PC-9 (cell line): Measurements from ENCODE around the gene FOS. TPM values are rescaled to one million over a fixed set of nuclear protein-coding genes. Genes with fewer than 3 reads are reported as not detected.
A peak's percentile ranks its signal among the peaks of the same experiment; 100 is the strongest.

ENCODE experiments used
- Bru-seq: library from RNA; stranded (reverse); fragments of 400-500 nt; gene quantifications from one replicate; lab custom pipeline; 2021; lab: Mats Ljungman, UMichigan
- BruChase-seq, 2 experiments: library from RNA; stranded (reverse); fragments of 400-500 nt; gene quantifications; one replicate each; lab custom pipeline; 2021; lab: Mats Ljungman, UMichigan
- BruUV-seq: library from RNA; stranded (reverse); fragments of 400-500 nt; replicated peaks from 2 replicates; lab custom pipeline; 2021; lab: Mats Ljungman, UMichigan
- CTCF ChIA-PET: fragments of 300-600 bp; sonication (Branson Sonifier 250); formaldehyde crosslinking; loops from one replicate; lab custom pipeline; 2022; ENCODE audit warnings: antibody characterized with exemption; lab: Charles Lee
- POLR2A ChIA-PET: fragments of 300-600 bp; sonication (Branson Sonifier 250); formaldehyde crosslinking; loops from one replicate; lab custom pipeline; 2022; ENCODE audit warnings: antibody characterized with exemption; ENCODE audit not compliant: unreplicated experiment; lab: Charles Lee
- DNase-seq, 2 experiments: peaks; one replicate each; pipeline versions ENCODE4 v3.0.0 to v3.0.0-alpha.2; 2015 to 2022; ENCODE audit warnings: mixed read lengths in 1 of 2
- H2AFZ ChIP-seq: fragments of 200-600 bp; sonication (generic); 2 replicates; pipeline ENCODE4 v1.8.1; 2017; ENCODE audit warnings: antibody characterized with exemption
- H3F3A ChIP-seq: fragments of 200-600 bp; sonication (generic); 2 replicates; pipeline ENCODE4 v1.8.1; 2017; ENCODE audit warnings: antibody characterized with exemption, mild to moderate bottlenecking, low read depth; ENCODE audit not compliant: insufficient read depth
- H3K27ac ChIP-seq: fragments of 200-600 bp; sonication (generic); 2 replicates; pipeline ENCODE4 v1.6.1; 2016; ENCODE audit warnings: mixed run types
- H3K27me3 ChIP-seq: fragments of 200-600 bp; sonication (generic); 2 replicates; pipeline ENCODE4 v1.6.1; 2016; ENCODE audit warnings: low read depth, mixed run types; ENCODE audit not compliant: insufficient read depth
- H3K36me3 ChIP-seq: fragments of 200-600 bp; sonication (generic); 2 replicates; pipeline ENCODE4 v1.6.1; 2016; ENCODE audit warnings: low read depth, mixed run types
- H3K4me1 ChIP-seq: fragments of 200-600 bp; sonication (generic); replicated peaks from 2 replicates; pipeline ENCODE4 v1.6.1; 2016; ENCODE audit warnings: mixed run types; ENCODE audit not compliant: insufficient read depth
- H3K4me2 ChIP-seq: fragments of 200-600 bp; sonication (generic); 2 replicates; pipeline ENCODE4 v1.6.1; 2017; ENCODE audit warnings: mixed run types
- H3K4me3 ChIP-seq: fragments of 200-600 bp; sonication (generic); 2 replicates; pipeline ENCODE4 v1.6.1; 2016; ENCODE audit warnings: mixed run types
- H3K79me2 ChIP-seq: fragments of 200-600 bp; sonication (generic); 2 replicates; pipeline ENCODE4 v1.6.1; 2017; ENCODE audit warnings: low read depth, mixed run types
- H3K9me2 ChIP-seq: fragments of 200-600 bp; sonication (generic); 2 replicates; pipeline ENCODE4 v1.8.1; 2017; ENCODE audit warnings: mild to moderate bottlenecking; ENCODE audit not compliant: insufficient read depth
- H3K9me3 ChIP-seq: fragments of 200-600 bp; sonication (generic); 2 replicates; pipeline ENCODE4 v1.8.1; 2016; ENCODE audit warnings: low read depth; ENCODE audit not compliant: insufficient read depth
- H4K20me1 ChIP-seq: fragments of 200-600 bp; sonication (generic); 2 replicates; pipeline ENCODE4 v1.8.1; 2017; ENCODE audit not compliant: insufficient read depth
- CTCF ChIP-seq: fragments of 200-600 bp; sonication (generic); conservative IDR thresholded peaks from 2 replicates; pipeline ENCODE4 v1.6.1; 2017; ENCODE audit warnings: mixed run types, antibody characterized with exemption, mild to moderate bottlenecking, moderate library complexity
- EZH2 ChIP-seq: fragments of 200-600 bp; sonication (generic); IDR thresholded peaks from 2 replicates; pipeline ENCODE4 v1.8.0; 2017; ENCODE audit warnings: antibody characterized with exemption, low read depth
- intact Hi-C: fragments of 100-400 bp; cut with micrococcal nuclease; formaldehyde crosslinking; loops from one replicate; pipeline ENCODE4 v1.10.0; 2022; ENCODE audit not compliant: unreplicated experiment
- long read RNA-seq: library from polyadenylated mRNA; stranded (forward); transcript quantifications from one replicate; pipeline ENCODE4 v2.0.0, GENCODE V29; 2022
- total RNA-seq: library from RNA; stranded (reverse); gene quantifications from 2 replicates; pipeline ENCODE4 v1.2.3, GENCODE V29; 2021

FOS gene
- 84.6 and 154 TPM in 2 replicates for total RNA-seq
- percentile 98 among the genes with signal in this experiment for Bru-seq, nascent RNA
- percentile 95 among the genes with signal in this experiment for BruChase-seq, experiment 1, labeled RNA remaining after a 2-hour chase
- BruChase-seq, experiment 2, labeled RNA remaining after a 6-hour chase = percentile 92 among the genes with signal in this experiment
- long read RNA-seq, transcript FOS-201 (4 exons, 2,158 nt) = major isoform, 12 of 18 reads
- long read RNA-seq, partial matches to known transcripts = 0 of 18 reads
- long read RNA-seq, other reads (novel, unspliced or antisense) = 5 of 18 reads

GRCh38 chr14:75278422-75279152, at the start of gene FOS:
Gene FOS (plus strand): TSS chr14:75278828. CDS start chr14:75278983, 155 bp downstream.
- peak within 1 kb of the TSS; percentile 97 for H2AFZ ChIP-seq
- no peaks in the 10 kb centered on the region for H3K9me3 ChIP-seq
- BruUV-seq = no TSS peak
- peak; percentile 92 to 98 for DNase-seq
- no peaks in the 10 kb centered on the region for H3K27me3 ChIP-seq
- POLR2A ChIA-PET = interaction anchor here (0.6 to 1.5 kb wide), 9 partner anchors 12 to 264 kb away, joined by 3 to 17 read pairs (median 5); no protein-coding TSS in a partner anchor
- peak within 1 kb of the TSS; percentile 90 for H3K4me3 ChIP-seq
- intact Hi-C loops = loop anchor here (1.0 to 5.0 kb wide), 3 partner anchors 44 to 706 kb away; no protein-coding TSS in a partner anchor
- H4K20me1 ChIP-seq = peaks cover 30% of the 10 kb centered on the region
- H3K79me2 ChIP-seq = peaks cover 31% of the 10 kb centered on the region
- H3F3A ChIP-seq = peaks cover 43% of the 10 kb centered on the region
- H3K4me1 ChIP-seq = peaks cover 51% of the 10 kb centered on the region
- peak within 1 kb of the TSS; percentile 99 for H3K4me2 ChIP-seq
- H3K27ac ChIP-seq = peak within 1 kb of the TSS; percentile 95
- TF ChIP-seq EZH2 (no peak), CTCF (no peak)
- H3K9me2 ChIP-seq = no peaks in the 10 kb centered on the region
- peaks cover 19% of the 10 kb centered on the region for H3K36me3 ChIP-seq
- CTCF ChIA-PET = interaction anchor here (0.6 kb wide), 1 partner anchor 151 kb away, joined by 3 read pairs; no protein-coding TSS in a partner anchor

- Histone ChIP-seq H3K4me2 (peak overlapping the region; percentile 58), H4K20me1 (no peaks in the 10 kb centered on the region), H3K27ac (peak overlapping the region; percentile 89), H3K36me3 (no peaks in the 10 kb centered on the region), H3K27me3 (no peaks in the 10 kb centered on the region), H3K4me3 (no peak overlapping the region), H2AFZ (peak overlapping the region; percentile 13; the same call in 1 of the 2 replicates), H3K9me2 (no peaks in the 10 kb centered on the region), H3F3A (peaks cover 56% of the 10 kb centered on the region), H3K4me1 (peaks cover 85% of the 10 kb centered on the region), H3K9me3 (no peaks in the 10 kb centered on the region), H3K79me2 (no peaks in the 10 kb centered on the region)
- CTCF ChIA-PET = interaction anchor here (1.0 to 1.6 kb wide), 5 partner anchors 15 to 65 kb away, joined by 3 to 8 read pairs (median 3); no protein-coding TSS in a partner anchor
- intact Hi-C loops = loop anchor here (1.0 to 5.0 kb wide), 9 partner anchors 25 to 72 kb away; partner anchors contain the start of genes FOS and TMED10
- POLR2A ChIA-PET = interaction anchor here (0.5 to 1.4 kb wide), 10 partner anchors 22 to 942 kb away, joined by 3 to 10 read pairs (median 4); partner anchors contain the start of gene FOS
- TSS peak; percentile 29 for BruUV-seq
- no peak for TF ChIP-seq CTCF
- no peak for TF ChIP-seq EZH2
- DNase-seq = peak; percentile 44 to 82
These were observed 48.9 kb upstream of the FOS start for GRCh38 chr14:75229661-75230139.
